NCI-H345 treated with DMSO at 0.1 percent for 48 hours (cell line): Measurements from ENCODE around the gene MBTPS1.

ENCODE experiments used
- DNase-seq: peaks from one replicate; lab custom pipeline; 2025; ENCODE audit not compliant: unreplicated experiment; lab: John Stamatoyannopoulos, UW

Gene MBTPS1

GRCh38 chr16:84104231-84104630 is 12.5 kb downstream of the MBTPS1 start:
- DNase-seq, result no peak

- DNase-seq, result no peak
These were observed 13.1 kb downstream of the MBTPS1 start for GRCh38 chr16:84103678-84104077.

- DNase-seq, result peak; percentile 10
These were observed 17.8 kb downstream of the MBTPS1 start for GRCh38 chr16:84098939-84099338.

GRCh38 chr16:84096447-84097005 is 20.2 kb downstream of the MBTPS1 start:
- peak; percentile 5 for DNase-seq

GRCh38 chr16:84095466-84095865 is 21.3 kb downstream of the MBTPS1 start:
- no peak for DNase-seq

- no peak for DNase-seq
These were observed 22.9 kb downstream of the MBTPS1 start for GRCh38 chr16:84093879-84094270.

- no peak for DNase-seq
These were observed 23.4 kb downstream of the MBTPS1 start for GRCh38 chr16:84093120-84093878.

- DNase-seq, result no peak
These were observed 25.3 kb downstream of the MBTPS1 start for GRCh38 chr16:84091460-84091859.

GRCh38 chr16:84090211-84090610 is 26.5 kb downstream of the MBTPS1 start:
- no peak for DNase-seq

- no peak for DNase-seq
These were observed 27.9 kb downstream of the MBTPS1 start for GRCh38 chr16:84088695-84089395.

- DNase-seq, result no peak
These were observed 29.1 kb downstream of the MBTPS1 start for GRCh38 chr16:84087466-84088151.

- no peak for DNase-seq
These were observed 29.7 kb downstream of the MBTPS1 start for GRCh38 chr16:84087001-84087400.

GRCh38 chr16:84086341-84086740 is 30.4 kb downstream of the MBTPS1 start:
- DNase-seq, result no peak

- DNase-seq, result no peak
These were observed 31.0 kb downstream of the MBTPS1 start for GRCh38 chr16:84085773-84086172.

- DNase-seq, result no peak
These were observed 31.5 kb downstream of the MBTPS1 start for GRCh38 chr16:84085271-84085667.

GRCh38 chr16:84084570-84085270 is 32.0 kb downstream of the MBTPS1 start:
- peak; percentile 16 for DNase-seq

GRCh38 chr16:84082835-84083569 is 33.7 kb downstream of the MBTPS1 start:
- no peak for DNase-seq

GRCh38 chr16:84082110-84082509 is 34.6 kb downstream of the MBTPS1 start:
- DNase-seq, result no peak

- no peak for DNase-seq
These were observed 35.2 kb downstream of the MBTPS1 start for GRCh38 chr16:84081446-84081989.

GRCh38 chr16:84080813-84081212 is 35.9 kb downstream of the MBTPS1 start:
- DNase-seq, result no peak
